AG04450 (cell line): ENCODE measurements around the gene TEX13B. TPM values are rescaled to one million over a fixed set of nuclear protein-coding genes. Genes with fewer than 3 reads are reported as not detected.
"Not testable (repeated sequence)": the region's sequence is repeated elsewhere in the genome, so short reads cannot be mapped to it uniquely, and the experiment has no call there.

Experiments
- CTCF ChIA-PET: fragments of 300-600, 350-600 bp; formaldehyde crosslinking; extraction: SDS; loops from one replicate; lab custom pipeline; 2022; ENCODE audit warnings: antibody characterized with exemption, inconsistent platforms; lab: Charles Lee
- POLR2A ChIA-PET: fragments of 350-600 bp; formaldehyde crosslinking; extraction: SDS; loops from one replicate; lab custom pipeline; 2021; ENCODE audit warnings: antibody characterized with exemption, inconsistent platforms; lab: Yijun Ruan, JAX
- DNase-seq: peaks from one replicate; pipeline ENCODE4 v3.0.0-alpha.2; 2011; ENCODE audit warnings: low read depth, low spot score
- H3K27ac ChIP-seq: one replicate; pipeline ENCODE4 v1.5.1; 2012; ENCODE audit warnings: low read depth, low read length, control low read depth
- H3K27me3 ChIP-seq: one replicate; pipeline ENCODE4 v1.6.0; 2012; ENCODE audit warnings: low read length; ENCODE audit not compliant: control insufficient read depth, insufficient read depth
- H3K4me3 ChIP-seq: 2 replicates; pipeline ENCODE4 v1.5.1; 2011; ENCODE audit warnings: mild to moderate bottlenecking, low read depth, low read length, control low read depth
- H3K9me3 ChIP-seq: 2 replicates; pipeline ENCODE4 v1.5.1; 2012; ENCODE audit warnings: low read length; ENCODE audit not compliant: control insufficient read depth, insufficient read depth
- polyA plus RNA-seq: library from polyadenylated mRNA; depleted of rRNA; stranded (reverse); fragments of >200 nt; gene quantifications from 2 replicates; pipeline ENCODE4 v1.2.3, GENCODE V29; 2011
- TF ChIP-seq, protein P1 (sequence below): IDR thresholded peaks from 2 replicates; pipeline ENCODE4 v1.5.1; 2011; ENCODE audit warnings: low read depth, low read length, control low read depth, inconsistent platforms

The TEX13B gene
- polyA plus RNA-seq, 1 experiment = not detected

DNA sequence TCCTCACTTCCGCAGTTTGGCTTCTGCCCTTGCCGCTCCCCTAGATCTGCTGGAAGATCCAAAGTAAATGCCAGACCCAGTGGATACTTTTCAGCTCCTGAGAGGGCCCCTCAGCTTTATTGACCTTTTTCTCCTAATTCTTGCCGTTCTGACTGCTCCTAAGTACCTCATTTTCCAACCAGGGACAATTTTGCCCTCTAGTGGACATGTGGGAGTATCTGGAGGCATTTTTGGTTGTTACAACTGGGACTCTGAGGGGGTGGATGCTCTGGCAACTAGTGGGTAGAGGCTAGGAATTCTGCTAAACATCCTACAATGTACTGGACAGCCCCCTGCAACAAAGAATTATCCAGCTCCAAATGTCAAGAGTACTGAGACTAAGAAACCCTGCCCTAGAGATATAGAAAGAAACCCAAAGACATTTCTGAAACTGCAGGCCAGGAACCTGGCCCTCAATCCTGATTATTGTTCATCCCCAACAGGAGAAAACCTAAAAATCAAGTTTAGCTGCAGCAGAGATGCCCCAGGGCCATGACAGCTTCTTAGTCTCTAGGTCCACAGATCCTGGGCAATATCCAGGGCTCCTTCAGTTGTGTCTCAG lies 3.4 kb downstream of the TEX13B start:
- TF ChIP-seq, protein P1, sequence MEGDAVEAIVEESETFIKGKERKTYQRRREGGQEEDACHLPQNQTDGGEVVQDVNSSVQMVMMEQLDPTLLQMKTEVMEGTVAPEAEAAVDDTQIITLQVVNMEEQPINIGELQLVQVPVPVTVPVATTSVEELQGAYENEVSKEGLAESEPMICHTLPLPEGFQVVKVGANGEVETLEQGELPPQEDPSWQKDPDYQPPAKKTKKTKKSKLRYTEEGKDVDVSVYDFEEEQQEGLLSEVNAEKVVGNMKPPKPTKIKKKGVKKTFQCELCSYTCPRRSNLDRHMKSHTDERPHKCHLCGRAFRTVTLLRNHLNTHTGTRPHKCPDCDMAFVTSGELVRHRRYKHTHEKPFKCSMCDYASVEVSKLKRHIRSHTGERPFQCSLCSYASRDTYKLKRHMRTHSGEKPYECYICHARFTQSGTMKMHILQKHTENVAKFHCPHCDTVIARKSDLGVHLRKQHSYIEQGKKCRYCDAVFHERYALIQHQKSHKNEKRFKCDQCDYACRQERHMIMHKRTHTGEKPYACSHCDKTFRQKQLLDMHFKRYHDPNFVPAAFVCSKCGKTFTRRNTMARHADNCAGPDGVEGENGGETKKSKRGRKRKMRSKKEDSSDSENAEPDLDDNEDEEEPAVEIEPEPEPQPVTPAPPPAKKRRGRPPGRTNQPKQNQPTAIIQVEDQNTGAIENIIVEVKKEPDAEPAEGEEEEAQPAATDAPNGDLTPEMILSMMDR = peak; percentile 56
- ChIA-PET CTCF (interaction anchor here (0.7 to 1.1 kb wide), 5 partner anchors 9 to 319 kb away, joined by 3 to 4 read pairs (median 3); no protein-coding TSS in a partner anchor), POLR2A (no interaction called here)
- DNase-seq = peak; percentile 1
- no peak overlapping the region for H3K4me3 ChIP-seq
- H3K27ac ChIP-seq = no peak overlapping the region
- no peaks in the 10 kb centered on the region for H3K9me3 ChIP-seq
- H3K27me3 ChIP-seq = no peaks in the 10 kb centered on the region

DNA sequence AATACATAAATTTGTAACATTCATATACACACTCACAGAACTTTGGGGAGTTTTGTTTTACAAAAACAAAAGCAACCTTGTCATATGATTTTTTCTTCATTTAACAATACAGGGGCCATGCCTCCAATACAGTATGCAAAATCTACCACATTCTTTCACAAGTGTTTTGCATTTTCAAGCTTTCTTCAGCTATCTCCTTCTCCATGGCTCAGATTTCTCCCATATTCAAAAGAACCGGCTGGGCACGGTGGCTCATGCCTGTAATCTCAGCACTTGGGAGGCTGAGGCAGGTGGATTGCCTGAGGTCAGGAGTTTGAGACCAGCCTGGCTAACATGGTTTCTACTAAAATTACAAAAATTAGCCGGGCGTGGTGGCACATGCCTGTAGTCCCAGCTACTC lies 4.1 kb downstream of the TEX13B start:
- Histone ChIP-seq H3K27ac (no peak overlapping the region), H3K4me3 (no peak overlapping the region), H3K9me3 (no peaks in the 10 kb centered on the region), H3K27me3 (no peaks in the 10 kb centered on the region)
- DNase-seq = no peak
- TF ChIP-seq, protein P1 = no peak
- ChIA-PET POLR2A (no interaction called here), CTCF (interaction anchor here (0.8 to 1.1 kb wide), 4 partner anchors 8 to 93 kb away, joined by 3 to 4 read pairs (median 3); no protein-coding TSS in a partner anchor)

DNA sequence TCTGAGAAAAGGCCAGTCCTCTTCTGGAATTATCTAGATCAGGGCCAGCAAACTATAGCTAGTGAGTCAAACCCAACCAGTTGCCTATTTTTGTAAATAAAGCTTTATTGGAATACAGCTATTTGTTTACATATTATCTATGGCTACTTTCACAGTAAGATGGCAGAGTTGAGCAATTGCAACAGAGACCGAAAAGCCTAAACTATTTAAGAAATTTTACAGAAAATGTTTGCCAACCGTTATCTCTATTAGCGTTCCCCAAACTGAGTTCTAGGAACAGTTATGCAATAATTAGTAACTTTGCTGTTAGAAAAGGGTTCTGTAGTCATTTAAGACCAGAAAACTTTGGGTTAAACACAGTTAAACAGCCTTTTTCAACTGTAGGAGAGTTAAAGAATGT lies 10.5 kb downstream of the TEX13B start:
- Histone ChIP-seq H3K27me3 (no peaks in the 10 kb centered on the region), H3K4me3 (no peak overlapping the region), H3K9me3 (no peaks in the 10 kb centered on the region), H3K27ac (no peak overlapping the region)
- TF ChIP-seq, protein P1 = no peak
- CTCF ChIA-PET = no interaction called here
- no peak for DNase-seq
- POLR2A ChIA-PET = no interaction called here

DNA sequence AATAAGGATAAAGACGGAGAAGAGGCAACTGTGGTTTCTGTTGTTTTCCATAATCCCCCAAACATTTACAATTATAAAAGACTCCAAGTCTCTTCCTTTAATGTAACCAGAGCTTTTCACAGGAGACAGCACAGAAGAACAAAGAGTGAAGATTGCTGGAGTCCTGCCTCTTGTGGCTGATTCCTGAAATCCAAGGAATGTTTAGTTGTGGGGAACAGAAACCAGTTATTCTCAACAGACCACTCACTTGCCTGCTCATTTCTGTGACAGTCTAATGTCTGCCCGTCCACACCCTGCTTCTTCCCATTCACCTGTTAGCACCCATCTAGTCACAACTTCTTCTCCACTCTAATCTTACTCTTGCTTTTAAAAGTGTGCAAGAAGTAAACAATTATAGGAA lies 12.1 kb downstream of the TEX13B start:
- H3K27me3 ChIP-seq = no peaks in the 10 kb centered on the region
- H3K9me3 ChIP-seq = no peaks in the 10 kb centered on the region
- H3K27ac ChIP-seq = no peak overlapping the region
- TF ChIP-seq, protein P1 = no peak
- POLR2A ChIA-PET = no interaction called here
- CTCF ChIA-PET = interaction anchor here (1.8 kb wide), 1 partner anchor 8 kb away, joined by 4 read pairs; no protein-coding TSS in a partner anchor
- H3K4me3 ChIP-seq = no peak overlapping the region
- DNase-seq = no peak

DNA sequence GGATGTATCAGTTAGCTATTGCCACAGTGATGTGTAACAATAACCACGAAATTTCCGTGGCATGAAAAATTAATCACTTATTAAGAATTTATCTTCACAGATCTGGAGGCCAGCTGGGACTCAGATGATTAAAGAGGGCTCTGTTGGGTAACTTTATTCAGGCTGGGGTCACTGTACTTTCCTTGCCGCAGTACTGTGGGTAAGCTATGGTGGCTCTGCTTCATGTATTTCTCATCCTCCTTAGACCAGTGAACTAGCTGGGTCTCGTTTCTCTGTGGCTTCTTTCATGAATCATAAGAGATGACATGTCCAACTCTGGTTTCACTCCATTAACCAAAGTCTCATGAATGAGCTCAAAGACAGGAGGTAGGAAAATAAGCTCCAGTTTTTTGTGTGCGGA lies 13.5 kb downstream of the TEX13B start:
- no peaks in the 10 kb centered on the region for H3K9me3 ChIP-seq
- DNase-seq = no peak
- H3K4me3 ChIP-seq = no peak overlapping the region
- no peak overlapping the region for H3K27ac ChIP-seq
- TF ChIP-seq, protein P1 = no peak
- POLR2A ChIA-PET = no interaction called here
- CTCF ChIA-PET = interaction anchor here (1.8 kb wide), 1 partner anchor 10 kb away, joined by 4 read pairs; no protein-coding TSS in a partner anchor
- H3K27me3 ChIP-seq = no peaks in the 10 kb centered on the region

DNA sequence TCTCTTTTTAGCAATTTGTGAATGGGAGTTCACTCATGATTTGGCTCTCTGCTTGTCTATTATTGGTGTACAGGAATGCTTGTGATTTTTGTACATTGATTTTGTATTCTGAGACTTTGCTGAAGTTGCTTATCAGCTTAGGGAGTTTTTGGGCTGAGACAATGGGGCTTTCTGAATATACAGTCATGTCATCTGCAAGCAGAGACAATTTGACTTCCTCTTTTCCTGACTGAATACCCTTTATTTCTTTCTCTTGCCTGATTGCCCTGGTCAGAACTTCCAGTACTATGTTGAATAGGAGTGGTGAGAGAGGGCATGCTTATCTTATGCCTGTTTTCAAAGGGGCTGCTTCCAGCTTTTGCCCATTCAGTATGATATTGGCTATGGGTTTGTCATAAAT lies 26.8 kb downstream of the TEX13B start:
- H3K9me3 ChIP-seq, DNase-seq, H3K27ac ChIP-seq, POLR2A ChIA-PET, CTCF ChIA-PET, H3K27me3 ChIP-seq, H3K4me3 ChIP-seq: not testable (repeated sequence)
